Mesodermal cell (in vitro differentiated cells): ENCODE measurements around the gene RNF150.

Experiments used
- H3K27ac ChIP-seq: 2 replicates; pipeline ENCODE4 v1.7.0; 2013; ENCODE audit warnings: mild to moderate bottlenecking, low read depth, low read length, moderate library complexity; ENCODE audit not compliant: severe bottlenecking
- H3K36me3 ChIP-seq: 2 replicates; pipeline ENCODE4 v1.7.1; 2013; ENCODE audit warnings: mild to moderate bottlenecking, low read length, moderate library complexity; ENCODE audit not compliant: control insufficient read depth, insufficient read depth
- H3K4me1 ChIP-seq: one replicate; pipeline ENCODE4 v1.7.1; 2013; ENCODE audit warnings: mild to moderate bottlenecking, low read length; ENCODE audit not compliant: insufficient read depth, control insufficient read depth, poor library complexity, severe bottlenecking
- H3K4me3 ChIP-seq: 2 replicates; pipeline ENCODE4 v1.7.0; 2013; ENCODE audit warnings: low read length, control low read depth, mild to moderate bottlenecking; ENCODE audit not compliant: insufficient read depth, poor library complexity, severe bottlenecking; ENCODE audit errors: extremely low read depth
- H3K9me3 ChIP-seq: 2 replicates; pipeline ENCODE4 v1.7.1; 2013; ENCODE audit warnings: mild to moderate bottlenecking, low read length, moderate library complexity; ENCODE audit not compliant: control insufficient read depth
- WGBS, 2 experiments: methylation state at CpG; one replicate each; pipeline ENCODE4 v1.1.5; 2013; ENCODE audit warnings: missing lambda C conversion rate in 2 of 2; ENCODE audit not compliant: insufficient coverage in 2 of 2; 5-methylcytosine and 5-hydroxymethylcytosine counted together

RNF150 gene

DNA sequence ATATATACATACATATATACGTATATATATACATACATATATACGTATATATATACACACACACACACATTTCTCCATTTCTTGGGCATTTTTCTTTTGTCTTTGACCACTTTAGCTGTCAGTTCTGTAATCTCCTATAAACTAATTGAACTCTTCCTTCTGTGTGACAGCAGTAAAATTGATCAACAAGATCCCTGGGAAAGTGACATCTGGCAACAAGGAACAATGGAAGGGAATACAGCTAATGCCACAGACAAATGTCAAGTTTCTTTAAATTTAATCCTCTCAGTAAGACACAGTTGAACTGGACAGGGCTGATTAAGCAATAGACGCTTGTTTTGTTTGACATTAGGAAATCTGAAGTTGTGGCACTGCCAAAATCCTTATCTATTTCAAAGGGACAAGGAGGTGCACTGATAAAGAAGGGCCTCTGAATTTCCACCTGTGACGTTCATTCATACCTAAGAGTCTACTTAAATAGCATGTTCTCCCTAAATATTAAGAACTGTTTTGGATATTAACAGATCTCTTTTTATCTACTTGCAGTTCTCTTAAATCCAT lies 126.9 kb downstream of the RNF150 start:
- Histone ChIP-seq H3K9me3 (no peaks in the 10 kb centered on the region), H3K27ac (no peak overlapping the region), H3K36me3 (no peaks in the 10 kb centered on the region), H3K4me3 (no peak overlapping the region), H3K4me1 (no peaks in the 10 kb centered on the region)
- 100% methylated on average over 1 of the region's 4 CpGs; no CpG with 5 or more reads in 1 of the 2 experiments for WGBS, 2 experiments

DNA sequence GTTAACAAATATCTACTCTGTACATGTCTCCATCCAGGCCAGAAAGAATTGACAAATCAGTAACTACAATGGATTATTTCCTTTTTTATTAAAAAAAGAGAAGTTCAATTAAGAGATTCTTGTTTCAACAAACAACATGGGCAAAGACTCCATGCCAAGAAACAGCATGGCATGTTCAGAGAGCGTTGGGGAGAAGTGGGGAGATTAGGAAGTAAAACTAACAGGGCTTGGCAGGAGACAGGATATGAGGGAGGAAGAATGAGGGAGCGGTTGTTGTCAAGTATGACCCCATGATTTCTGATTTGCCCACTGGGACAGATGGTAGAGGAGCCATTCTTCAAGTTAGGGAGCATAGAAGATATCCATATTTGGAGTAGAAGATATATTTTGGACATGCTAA lies 128.4 kb downstream of the RNF150 start:
- no peaks in the 10 kb centered on the region for H3K36me3 ChIP-seq
- H3K4me1 ChIP-seq: no peaks in the 10 kb centered on the region
- 84 to 100% methylated on average over 1 to 2 of the region's 2 CpGs for WGBS, 2 experiments
- no peak overlapping the region for H3K27ac ChIP-seq
- no peak overlapping the region for H3K4me3 ChIP-seq
- H3K9me3 ChIP-seq: no peaks in the 10 kb centered on the region

DNA sequence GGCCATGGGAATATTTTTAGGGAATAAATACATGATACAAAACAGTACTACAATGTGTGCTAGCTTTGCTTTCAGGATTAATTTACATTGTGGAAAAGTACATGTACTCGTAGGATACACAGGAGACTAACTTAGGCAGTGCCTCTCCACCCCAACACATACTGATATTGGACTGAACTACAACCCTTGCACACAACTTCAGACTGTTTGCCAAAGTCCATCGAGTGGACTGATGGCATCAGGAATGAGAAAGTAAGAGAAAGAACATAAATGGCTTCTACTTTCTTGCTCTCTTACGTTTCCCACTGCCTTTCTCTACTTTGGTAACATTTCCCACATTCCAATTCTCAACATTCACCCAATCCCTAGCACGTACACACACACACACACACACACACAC lies 130.1 kb downstream of the RNF150 start:
- Histone ChIP-seq H3K4me1 (no peaks in the 10 kb centered on the region), H3K9me3 (no peaks in the 10 kb centered on the region), H3K27ac (no peak overlapping the region), H3K36me3 (no peaks in the 10 kb centered on the region), H3K4me3 (no peak overlapping the region)
- whole genome bisulfite sequencing, 2 experiments: 83% methylated on average over 1 of the region's 4 CpGs; no CpG with 5 or more reads in 1 of the 2 experiments

- Histone ChIP-seq H3K4me3 (no peak overlapping the region), H3K9me3 (no peaks in the 10 kb centered on the region), H3K27ac (no peak overlapping the region), H3K36me3 (no peaks in the 10 kb centered on the region), H3K4me1 (no peaks in the 10 kb centered on the region)
- 97 to 100% methylated on average over 3 of the region's 4 CpGs for WGBS, 2 experiments
These were observed 130.9 kb downstream of the RNF150 start for GRCh38 chr4:141002323-141002805.

GRCh38 chr4:140996766-140997165 lies 136.5 kb downstream of the RNF150 start:
- Histone ChIP-seq H3K36me3 (no peaks in the 10 kb centered on the region), H3K4me1 (no peaks in the 10 kb centered on the region), H3K9me3 (no peaks in the 10 kb centered on the region), H3K4me3 (no peak overlapping the region), H3K27ac (no peak overlapping the region)

- no peak overlapping the region for H3K4me3 ChIP-seq
- no peak overlapping the region for H3K27ac ChIP-seq
- H3K36me3 ChIP-seq: no peaks in the 10 kb centered on the region
- no peaks in the 10 kb centered on the region for H3K9me3 ChIP-seq
- H3K4me1 ChIP-seq: no peaks in the 10 kb centered on the region
- no CpG with 5 or more reads among the region's 1 CpG for WGBS, 2 experiments
These were observed 138.2 kb downstream of the RNF150 start for GRCh38 chr4:140995058-140995457.

- no peaks in the 10 kb centered on the region for H3K36me3 ChIP-seq
- H3K9me3 ChIP-seq: no peaks in the 10 kb centered on the region
- no peak overlapping the region for H3K27ac ChIP-seq
- WGBS, 2 experiments: 80% methylated on average over 1 of the region's 1 CpG; no CpG with 5 or more reads in 1 of the 2 experiments
- H3K4me1 ChIP-seq: no peaks in the 10 kb centered on the region
- no peak overlapping the region for H3K4me3 ChIP-seq
These were observed 139.3 kb downstream of the RNF150 start for GRCh38 chr4:140994015-140994414.

DNA sequence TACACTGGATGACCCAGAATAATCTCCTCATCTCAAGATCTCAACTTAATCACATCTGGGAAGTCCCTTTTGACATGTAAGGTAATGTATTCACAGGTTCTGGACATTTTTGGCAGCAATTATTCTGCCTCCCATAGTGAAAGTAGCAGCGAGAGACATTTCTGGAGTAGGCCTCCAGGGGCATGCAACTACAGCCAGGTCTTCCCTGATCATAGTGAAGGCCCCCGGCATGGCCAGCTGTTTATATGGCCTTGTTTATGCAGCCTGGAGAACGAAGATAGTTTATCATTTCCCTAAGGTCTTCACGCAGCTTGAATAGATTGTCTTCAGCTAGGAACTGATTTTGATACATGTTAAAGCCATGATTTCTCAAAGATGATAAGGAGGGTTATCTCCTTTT lies 139.9 kb downstream of the RNF150 start:
- Histone ChIP-seq H3K36me3 (no peaks in the 10 kb centered on the region), H3K27ac (no peak overlapping the region), H3K9me3 (no peaks in the 10 kb centered on the region), H3K4me1 (no peaks in the 10 kb centered on the region), H3K4me3 (no peak overlapping the region)
- 88 to 100% methylated on average over 1 to 4 of the region's 4 CpGs for WGBS, 2 experiments

- Histone ChIP-seq H3K4me1 (no peaks in the 10 kb centered on the region), H3K36me3 (no peaks in the 10 kb centered on the region), H3K27ac (no peak overlapping the region), H3K4me3 (no peak overlapping the region), H3K9me3 (no peaks in the 10 kb centered on the region)
- WGBS, 2 experiments: 70% methylated on average over 1 of the region's 3 CpGs; no CpG with 5 or more reads in 1 of the 2 experiments
These were observed 143.3 kb downstream of the RNF150 start for GRCh38 chr4:140989944-140990343.

- H3K9me3 ChIP-seq: no peaks in the 10 kb centered on the region
- H3K36me3 ChIP-seq: no peaks in the 10 kb centered on the region
- no CpG with 5 or more reads among the region's 5 CpGs for WGBS, 2 experiments
- no peaks in the 10 kb centered on the region for H3K4me1 ChIP-seq
- H3K27ac ChIP-seq: no peak overlapping the region
- no peak overlapping the region for H3K4me3 ChIP-seq
These were observed 147.2 kb downstream of the RNF150 start for GRCh38 chr4:140986045-140986444.

DNA sequence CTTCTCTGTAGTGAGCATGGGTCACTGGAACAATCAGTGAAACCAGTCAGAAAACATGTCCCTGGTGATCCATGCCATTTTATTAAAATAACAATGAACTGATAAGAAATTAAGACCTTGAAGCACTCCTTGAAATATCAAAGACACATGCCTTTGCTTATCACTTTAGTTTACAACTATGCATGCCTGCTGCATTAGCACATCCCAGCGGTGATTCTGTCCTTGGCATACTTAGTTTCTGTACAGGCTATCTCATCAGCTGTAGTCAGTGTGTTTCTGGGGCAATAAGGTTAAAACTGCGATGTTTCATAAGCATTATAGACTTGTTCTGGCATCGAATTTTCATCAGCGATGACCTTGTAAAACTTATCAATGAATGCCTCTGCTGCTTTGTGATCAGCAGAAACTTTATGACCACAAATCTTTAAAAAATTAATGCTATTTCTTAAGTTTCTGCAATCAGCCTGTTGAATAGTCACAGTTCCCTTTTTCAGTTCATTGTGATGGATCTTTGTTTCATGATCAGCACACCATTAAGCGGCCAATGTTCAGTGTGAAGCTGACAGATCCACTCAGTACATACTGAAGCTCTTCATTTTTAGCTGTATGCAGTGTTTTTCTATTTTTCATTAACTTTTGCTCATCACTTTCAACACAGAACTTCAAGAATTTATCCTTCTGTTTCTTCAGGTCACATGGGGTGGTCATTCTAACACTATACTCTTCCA lies 150.5 kb downstream of the RNF150 start:
- no peak overlapping the region for H3K4me3 ChIP-seq
- no peak overlapping the region for H3K27ac ChIP-seq
- no peaks in the 10 kb centered on the region for H3K9me3 ChIP-seq
- WGBS, 2 experiments: 89 to 98% methylated on average over 5 of the region's 5 CpGs
- H3K4me1 ChIP-seq: no peaks in the 10 kb centered on the region
- H3K36me3 ChIP-seq: no peaks in the 10 kb centered on the region
